Astrocyte (in vitro differentiated cells and primary cell): ENCODE measurements around the gene ANKRD12. TPM values are rescaled to one million over a fixed set of nuclear protein-coding genes. Genes with fewer than 3 reads are reported as not detected.

Source experiments
- DNase-seq: peaks from one replicate; pipeline ENCODE4 v3.0.0-alpha.2; 2010; ENCODE audit warnings: low read depth
- FAIRE-seq: peaks from 2 replicates; lab custom pipeline; 2011; peaks lifted over from hg19 to GRCh38; lab: Jason Lieb, UNC
- H2AFZ ChIP-seq: 2 replicates; pipeline ENCODE4 v1.6.0; 2012; ENCODE audit warnings: low read depth, low read length, inconsistent platforms
- H3K27ac ChIP-seq: 2 replicates; pipeline ENCODE4 v1.5.1; 2011; ENCODE audit warnings: low read depth, low read length, inconsistent platforms
- H3K27me3 ChIP-seq: 2 replicates; pipeline ENCODE4 v1.6.0; 2011; ENCODE audit warnings: low read length, inconsistent platforms; ENCODE audit not compliant: insufficient read depth
- H3K36me3 ChIP-seq: 2 replicates; pipeline ENCODE4 v1.5.1; 2011; ENCODE audit warnings: low read length, inconsistent platforms; ENCODE audit not compliant: insufficient read depth
- H3K4me1 ChIP-seq: 2 replicates; pipeline ENCODE4 v1.5.1; 2011; ENCODE audit warnings: low read length, inconsistent platforms; ENCODE audit not compliant: insufficient read depth
- H3K4me2 ChIP-seq: 2 replicates; pipeline ENCODE4 v1.6.0; 2012; ENCODE audit warnings: low read length, inconsistent platforms
- H3K4me3 ChIP-seq: 2 replicates; pipeline ENCODE4 v1.5.1; 2011; ENCODE audit warnings: low read depth, mild to moderate bottlenecking, low read length, inconsistent platforms; ENCODE audit not compliant: insufficient read depth
- H3K79me2 ChIP-seq: 2 replicates; pipeline ENCODE4 v1.6.0; 2012; ENCODE audit warnings: mild to moderate bottlenecking, low read length, inconsistent platforms; ENCODE audit not compliant: insufficient read depth
- H3K9ac ChIP-seq: 2 replicates; pipeline ENCODE4 v1.6.0; 2012; ENCODE audit warnings: mild to moderate bottlenecking, low read length, inconsistent platforms
- H3K9me3 ChIP-seq: 2 replicates; pipeline ENCODE4 v1.5.1; 2012; ENCODE audit warnings: low read depth, mild to moderate bottlenecking, low read length, inconsistent platforms; ENCODE audit not compliant: insufficient read depth
- H4K20me1 ChIP-seq: 2 replicates; pipeline ENCODE4 v1.6.0; 2012; ENCODE audit warnings: low read length, inconsistent platforms; ENCODE audit not compliant: insufficient read depth
- H3K27ac Mint-ChIP-seq: one replicate; pipeline ENCODE4 v1.8.0; 2021; ENCODE audit warnings: mild to moderate bottlenecking, mixed read lengths; ENCODE audit not compliant: unreplicated experiment
- H3K27me3 Mint-ChIP-seq: one replicate; pipeline ENCODE4 v1.8.0; 2021; ENCODE audit warnings: low read depth, mixed read lengths; ENCODE audit not compliant: unreplicated experiment
- H3K36me3 Mint-ChIP-seq: one replicate; pipeline ENCODE4 v1.8.0; 2021; ENCODE audit warnings: low read depth, mixed read lengths; ENCODE audit not compliant: unreplicated experiment
- H3K4me1 Mint-ChIP-seq: one replicate; pipeline ENCODE4 v1.8.0; 2021; ENCODE audit warnings: low read depth, mixed read lengths; ENCODE audit not compliant: unreplicated experiment
- H3K4me3 Mint-ChIP-seq: one replicate; pipeline ENCODE4 v1.8.0; 2021; ENCODE audit warnings: mild to moderate bottlenecking, moderate library complexity, mixed read lengths; ENCODE audit not compliant: unreplicated experiment
- H3K9me3 Mint-ChIP-seq: one replicate; pipeline ENCODE4 v1.8.0; 2021; ENCODE audit warnings: mild to moderate bottlenecking, mixed read lengths; ENCODE audit not compliant: unreplicated experiment
- EZH2 ChIP-seq: IDR thresholded peaks from 2 replicates; pipeline ENCODE4 v1.6.1; 2012; ENCODE audit warnings: mild to moderate bottlenecking, low read length, inconsistent platforms; ENCODE audit not compliant: insufficient read depth
- total RNA-seq: library from RNA; stranded (reverse); gene quantifications from 2 replicates; pipeline ENCODE4 v1.2.1, GENCODE V29; 2021
- TF ChIP-seq, protein P1 (sequence below): IDR thresholded peaks from 2 replicates; pipeline ENCODE4 v1.5.1; 2011; ENCODE audit warnings: low read depth, mild to moderate bottlenecking, inconsistent platforms, low read length, moderate library complexity; ENCODE audit not compliant: insufficient read depth

Gene ANKRD12
- total RNA-seq, 1 donor from 2014 or later: 24.4 TPM

DNA sequence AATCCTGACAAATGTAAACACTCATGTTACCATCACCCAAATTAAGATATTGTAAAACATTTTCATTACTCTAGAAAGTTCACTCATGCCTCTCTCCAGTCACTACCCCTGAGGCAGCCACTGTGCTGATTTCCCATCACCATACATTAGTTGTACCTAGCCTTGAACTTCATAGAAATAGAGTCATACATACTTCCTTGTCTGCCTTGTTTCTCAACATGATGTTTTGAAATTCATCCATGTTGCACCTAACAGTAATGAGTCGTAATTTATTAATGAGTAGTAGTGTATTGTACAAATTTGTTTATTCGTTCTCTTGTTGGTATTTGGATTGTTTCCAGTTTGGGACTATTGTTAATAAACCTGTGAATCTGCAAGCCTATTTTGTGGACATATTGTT lies 149.0 kb downstream of the ANKRD12 start:
- Histone ChIP-seq H3K9me3 (no peaks in the 10 kb centered on the region), H3K4me2 (no peak overlapping the region), H3K4me3 (no peak overlapping the region), H3K79me2 (no peaks in the 10 kb centered on the region), H3K36me3 (no peaks in the 10 kb centered on the region), H4K20me1 (no peaks in the 10 kb centered on the region), H2AFZ (no peak overlapping the region), H3K4me1 (no peaks in the 10 kb centered on the region), H3K27ac (no peak overlapping the region), H3K9ac (no peak overlapping the region), H3K27me3 (no peaks in the 10 kb centered on the region)
- peaks cover under 1% of the 10 kb centered on the region for H3K9me3 Mint-ChIP-seq
- no peak overlapping the region for H3K4me3 Mint-ChIP-seq
- H3K36me3 Mint-ChIP-seq: no peaks in the 10 kb centered on the region
- no peak overlapping the region for H3K27ac Mint-ChIP-seq
- DNase-seq (no peak), FAIRE-seq (no peak)
- no peaks in the 10 kb centered on the region for H3K27me3 Mint-ChIP-seq
- peaks cover 9% of the 10 kb centered on the region for H3K4me1 Mint-ChIP-seq
- TF ChIP-seq, protein P1, sequence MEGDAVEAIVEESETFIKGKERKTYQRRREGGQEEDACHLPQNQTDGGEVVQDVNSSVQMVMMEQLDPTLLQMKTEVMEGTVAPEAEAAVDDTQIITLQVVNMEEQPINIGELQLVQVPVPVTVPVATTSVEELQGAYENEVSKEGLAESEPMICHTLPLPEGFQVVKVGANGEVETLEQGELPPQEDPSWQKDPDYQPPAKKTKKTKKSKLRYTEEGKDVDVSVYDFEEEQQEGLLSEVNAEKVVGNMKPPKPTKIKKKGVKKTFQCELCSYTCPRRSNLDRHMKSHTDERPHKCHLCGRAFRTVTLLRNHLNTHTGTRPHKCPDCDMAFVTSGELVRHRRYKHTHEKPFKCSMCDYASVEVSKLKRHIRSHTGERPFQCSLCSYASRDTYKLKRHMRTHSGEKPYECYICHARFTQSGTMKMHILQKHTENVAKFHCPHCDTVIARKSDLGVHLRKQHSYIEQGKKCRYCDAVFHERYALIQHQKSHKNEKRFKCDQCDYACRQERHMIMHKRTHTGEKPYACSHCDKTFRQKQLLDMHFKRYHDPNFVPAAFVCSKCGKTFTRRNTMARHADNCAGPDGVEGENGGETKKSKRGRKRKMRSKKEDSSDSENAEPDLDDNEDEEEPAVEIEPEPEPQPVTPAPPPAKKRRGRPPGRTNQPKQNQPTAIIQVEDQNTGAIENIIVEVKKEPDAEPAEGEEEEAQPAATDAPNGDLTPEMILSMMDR: no peak
- TF ChIP-seq EZH2: no peak

DNA sequence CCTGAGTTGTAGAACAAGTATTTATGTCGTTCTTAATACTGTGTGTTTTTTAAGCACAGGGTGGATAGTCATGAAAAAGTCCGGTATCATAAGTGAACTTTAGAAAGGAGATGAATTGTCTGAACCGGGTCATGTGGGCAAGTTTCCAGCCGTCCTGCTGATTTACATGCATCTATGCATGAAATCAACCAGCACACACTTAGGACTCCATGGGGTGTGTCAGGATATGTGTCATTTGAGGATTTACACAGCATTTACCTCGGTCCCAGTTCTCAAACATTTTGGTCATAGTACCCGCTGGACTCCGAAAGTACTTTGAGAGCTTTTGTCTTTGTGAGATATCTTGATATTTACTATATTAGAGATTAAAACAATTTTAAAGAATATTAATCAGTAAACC lies 150.5 kb downstream of the ANKRD12 start:
- TF ChIP-seq, protein P1: no peak
- no peak for TF ChIP-seq EZH2
- Histone ChIP-seq H3K4me1 (no peaks in the 10 kb centered on the region), H3K36me3 (no peaks in the 10 kb centered on the region), H2AFZ (no peak overlapping the region), H3K4me2 (no peak overlapping the region), H3K4me3 (no peak overlapping the region), H3K9me3 (no peaks in the 10 kb centered on the region), H3K27ac (no peak overlapping the region), H4K20me1 (no peaks in the 10 kb centered on the region), H3K79me2 (no peaks in the 10 kb centered on the region), H3K9ac (no peak overlapping the region), H3K27me3 (no peaks in the 10 kb centered on the region)
- H3K4me1 Mint-ChIP-seq: peaks cover 9% of the 10 kb centered on the region
- DNase-seq (no peak), FAIRE-seq (no peak)
- no peaks in the 10 kb centered on the region for H3K27me3 Mint-ChIP-seq
- no peak overlapping the region for H3K27ac Mint-ChIP-seq
- H3K4me3 Mint-ChIP-seq: no peak overlapping the region
- H3K9me3 Mint-ChIP-seq: peaks cover 8% of the 10 kb centered on the region
- H3K36me3 Mint-ChIP-seq: peaks cover 3% of the 10 kb centered on the region

DNA sequence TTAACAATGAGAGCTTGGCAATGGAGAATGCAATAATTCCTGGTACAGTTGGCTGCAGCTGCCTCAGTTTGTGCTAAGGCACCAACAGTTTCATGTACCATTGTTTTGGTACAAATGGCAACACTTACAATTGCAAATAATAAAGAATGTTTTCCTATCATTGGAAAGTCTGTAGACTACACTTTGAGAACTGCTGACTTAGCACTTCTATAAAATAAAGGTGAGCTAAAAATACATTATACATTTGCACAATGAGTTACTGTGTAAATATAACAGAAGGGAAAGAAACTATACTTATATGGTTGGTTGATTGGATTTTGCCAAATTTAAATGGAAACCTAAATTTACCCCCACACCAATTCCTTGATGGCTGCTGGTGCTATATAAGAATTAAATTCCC lies 153.1 kb downstream of the ANKRD12 start:
- Histone ChIP-seq H3K4me2 (no peak overlapping the region), H3K9me3 (no peaks in the 10 kb centered on the region), H2AFZ (no peak overlapping the region), H3K79me2 (no peaks in the 10 kb centered on the region), H3K9ac (no peak overlapping the region), H4K20me1 (no peaks in the 10 kb centered on the region), H3K27me3 (no peaks in the 10 kb centered on the region), H3K27ac (no peak overlapping the region), H3K4me1 (no peaks in the 10 kb centered on the region), H3K4me3 (no peak overlapping the region), H3K36me3 (no peaks in the 10 kb centered on the region)
- Mint-ChIP-seq H3K27ac (no peak overlapping the region), H3K4me1 (peaks cover 2% of the 10 kb centered on the region), H3K36me3 (peaks cover 6% of the 10 kb centered on the region), H3K4me3 (no peak overlapping the region), H3K9me3 (peaks cover 17% of the 10 kb centered on the region), H3K27me3 (no peaks in the 10 kb centered on the region)
- FAIRE-seq (no peak), DNase-seq (no peak)
- TF ChIP-seq, protein P1: no peak
- no peak for TF ChIP-seq EZH2
